GM12875 (cell line): ENCODE data around the gene RAD51.
A peak's percentile ranks its signal among the peaks of the same experiment; 100 is the strongest.

Experiments
- H3K4me3 ChIP-seq: one replicate; pipeline ENCODE4 v1.5.1; 2011; ENCODE audit warnings: low read depth, low read length, control low read depth
- CTCF ChIP-seq: IDR thresholded peaks from 2 replicates; pipeline ENCODE4 v1.5.1; 2011; ENCODE audit warnings: low read depth, mild to moderate bottlenecking, control low read depth, inconsistent platforms, low read length, moderate library complexity, borderline replicate concordance; ENCODE audit not compliant: insufficient read depth

RAD51 gene

GRCh38 chr15:40759961-40760360 is 65.0 kb downstream of the RAD51 start:
- no peak for TF ChIP-seq CTCF
- no peak overlapping the region for H3K4me3 ChIP-seq

GRCh38 chr15:40762919-40763800 is 68.2 kb downstream of the RAD51 start:
- H3K4me3 ChIP-seq: peak overlapping the region; percentile 91
- no peak for TF ChIP-seq CTCF

- H3K4me3 ChIP-seq: peak within 1 kb of the TSS; percentile 91
- peak; percentile 52 for TF ChIP-seq CTCF
Measured at GRCh38 chr15:40763801-40764628, 69.0 kb downstream of the RAD51 start, which contains the start of gene GCHFR. Gene GCHFR (plus strand): TSS chr15:40764068. CDS start chr15:40764181, 113 bp downstream.

- H3K4me3 ChIP-seq: peak overlapping the region; percentile 91
Measured at GRCh38 chr15:40764629-40765103, 69.7 kb downstream of the RAD51 start.

GRCh38 chr15:40766194-40766815 is 71.3 kb downstream of the RAD51 start:
- TF ChIP-seq CTCF: no peak
- H3K4me3 ChIP-seq: no peak overlapping the region

More at GRCh38 chr15:40764629-40765103, 69.7 kb downstream of the RAD51 start:
- no peak for TF ChIP-seq CTCF

GRCh38 chr15:40766906-40767837 is 72.2 kb downstream of the RAD51 start:
- no peak overlapping the region for H3K4me3 ChIP-seq

More at GRCh38 chr15:40766906-40767837, 72.2 kb downstream of the RAD51 start:
- no peak for TF ChIP-seq CTCF
